ENCODE results near the gene SDK1. TPM values are rescaled to one million over a fixed set of nuclear protein-coding genes. Genes with fewer than 3 reads are reported as not detected.

The SDK1 gene
- total RNA-seq, 1 experiment from 2014 or later: 9.3 TPM

DNA sequence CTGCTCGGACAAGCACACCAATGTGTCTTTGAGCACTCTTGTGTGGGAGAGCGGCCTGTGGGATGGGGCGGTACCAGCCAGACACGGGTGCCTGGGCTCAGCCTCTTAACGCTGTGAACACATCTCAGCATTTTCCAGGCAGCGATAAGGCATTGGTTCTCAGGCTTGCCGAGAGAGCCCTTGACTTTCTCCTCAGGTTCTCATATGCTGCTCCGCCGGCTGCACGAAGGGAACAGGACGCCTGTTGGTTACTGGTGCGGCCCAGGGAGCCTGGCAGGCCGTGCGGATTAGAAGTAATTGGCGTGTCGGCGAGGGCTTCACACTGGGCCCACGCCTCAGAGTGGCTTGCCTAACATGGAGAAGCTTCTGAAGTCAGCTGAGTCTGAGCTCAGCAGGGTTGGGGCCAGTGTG, 924.3 kb downstream of the SDK1 start:
- DNase-seq (ENCODE audit: low spot score) (no peak), ATAC-seq (no peak)
- POLR2A ChIA-PET: no interaction called here
- CTCF ChIA-PET: interaction anchor here (0.6 to 2.9 kb wide), 18 partner anchors 10 to 406 kb away, joined by 3 to 17 read pairs (median 6); no protein-coding TSS in a partner anchor
- no peaks in the 10 kb centered on the region for H3K27me3 Mint-ChIP-seq (ENCODE audit: low read depth)
- H3K27ac Mint-ChIP-seq: no peak overlapping the region
- peaks cover 2% of the 10 kb centered on the region; the same call in 1 of the 2 replicates for H3K36me3 Mint-ChIP-seq
- H3K4me1 Mint-ChIP-seq: no peaks in the 10 kb centered on the region
- H3K4me3 Mint-ChIP-seq: no peak overlapping the region
- TF ChIP-seq FOXP4 (CRISPR knock-in tag; IDR thresholded peaks at IDR 0.05) (no peak), NR2C2 (CRISPR knock-in tag; IDR thresholded peaks at IDR 0.05) (no peak), ZBTB21 (CRISPR knock-in tag; IDR thresholded peaks at IDR 0.05; ENCODE audit: borderline replicate concordance) (no peak), OVOL2 (CRISPR knock-in tag; IDR thresholded peaks at IDR 0.05; ENCODE audit: borderline replicate concordance) (no peak), USF2 (CRISPR knock-in tag; IDR thresholded peaks at IDR 0.05) (no peak)
- TF ChIP-seq, protein P1, sequence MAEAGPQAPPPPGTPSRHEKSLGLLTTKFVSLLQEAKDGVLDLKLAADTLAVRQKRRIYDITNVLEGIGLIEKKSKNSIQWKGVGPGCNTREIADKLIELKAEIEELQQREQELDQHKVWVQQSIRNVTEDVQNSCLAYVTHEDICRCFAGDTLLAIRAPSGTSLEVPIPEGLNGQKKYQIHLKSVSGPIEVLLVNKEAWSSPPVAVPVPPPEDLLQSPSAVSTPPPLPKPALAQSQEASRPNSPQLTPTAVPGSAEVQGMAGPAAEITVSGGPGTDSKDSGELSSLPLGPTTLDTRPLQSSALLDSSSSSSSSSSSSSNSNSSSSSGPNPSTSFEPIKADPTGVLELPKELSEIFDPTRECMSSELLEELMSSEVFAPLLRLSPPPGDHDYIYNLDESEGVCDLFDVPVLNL (CRISPR knock-in tag; IDR thresholded peaks at IDR 0.05; ENCODE audit: borderline replicate concordance, low read depth): no peak
- no peaks in the 10 kb centered on the region for H3K9me3 Mint-ChIP-seq

GRCh38 chr7:4225881-4226523, 925.0 kb downstream of the SDK1 start:
- CTCF ChIA-PET: interaction anchor here (0.5 to 2.9 kb wide), 52 partner anchors 8 to 1138 kb away, joined by 3 to 22 read pairs (median 4); no protein-coding TSS in a partner anchor
- POLR2A ChIA-PET: no interaction called here
- no peaks in the 10 kb centered on the region for H3K4me1 Mint-ChIP-seq
- H3K36me3 Mint-ChIP-seq: peaks cover 2% of the 10 kb centered on the region; the same call in 1 of the 2 replicates
- no peaks in the 10 kb centered on the region for H3K27me3 Mint-ChIP-seq (ENCODE audit: low read depth)
- DNase-seq (ENCODE audit: low spot score) (no peak), ATAC-seq (no peak)
- H3K4me3 Mint-ChIP-seq: no peak overlapping the region
- TF ChIP-seq ZNF281 (CRISPR knock-in tag; IDR thresholded peaks at IDR 0.05) (no peak), SMAD4 (CRISPR knock-in tag; IDR thresholded peaks at IDR 0.05) (no peak), NFATC4 (CRISPR knock-in tag; IDR thresholded peaks at IDR 0.05) (no peak), ZNF423 (CRISPR knock-in tag; IDR thresholded peaks at IDR 0.05) (no peak), ATF1 (CRISPR knock-in tag; IDR thresholded peaks at IDR 0.05) (no peak), JAZF1 (CRISPR knock-in tag; IDR thresholded peaks at IDR 0.05) (no peak), SP1 (CRISPR knock-in tag; conservative IDR thresholded peaks at IDR 0.05) (no peak), GABPB1 (CRISPR knock-in tag; IDR thresholded peaks at IDR 0.05) (no peak), ZNF138 (CRISPR knock-in tag; conservative IDR thresholded peaks at IDR 0.05) (no peak), GRHL2 (CRISPR knock-in tag; IDR thresholded peaks at IDR 0.05; ENCODE audit: insufficient replicate concordance, severe bottlenecking) (no peak)
- TF ChIP-seq, protein P2, sequence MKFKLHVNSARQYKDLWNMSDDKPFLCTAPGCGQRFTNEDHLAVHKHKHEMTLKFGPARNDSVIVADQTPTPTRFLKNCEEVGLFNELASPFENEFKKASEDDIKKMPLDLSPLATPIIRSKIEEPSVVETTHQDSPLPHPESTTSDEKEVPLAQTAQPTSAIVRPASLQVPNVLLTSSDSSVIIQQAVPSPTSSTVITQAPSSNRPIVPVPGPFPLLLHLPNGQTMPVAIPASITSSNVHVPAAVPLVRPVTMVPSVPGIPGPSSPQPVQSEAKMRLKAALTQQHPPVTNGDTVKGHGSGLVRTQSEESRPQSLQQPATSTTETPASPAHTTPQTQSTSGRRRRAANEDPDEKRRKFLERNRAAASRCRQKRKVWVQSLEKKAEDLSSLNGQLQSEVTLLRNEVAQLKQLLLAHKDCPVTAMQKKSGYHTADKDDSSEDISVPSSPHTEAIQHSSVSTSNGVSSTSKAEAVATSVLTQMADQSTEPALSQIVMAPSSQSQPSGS (CRISPR knock-in tag; IDR thresholded peaks at IDR 0.05; ENCODE audit: borderline replicate concordance, low read depth): no peak
- TF ChIP-seq, protein P1 (CRISPR knock-in tag; IDR thresholded peaks at IDR 0.05; ENCODE audit: borderline replicate concordance, low read depth): no peak
- H3K9me3 Mint-ChIP-seq: no peaks in the 10 kb centered on the region
- H3K27ac Mint-ChIP-seq: no peak overlapping the region

All from WTC11 (cell line).